GM23338 (cell line): Measurements from ENCODE around the gene ZCCHC14. TPM values are rescaled to one million over a fixed set of nuclear protein-coding genes. Genes with fewer than 3 reads are reported as not detected.

Experiments used
- ATAC-seq: fragments of 200-7000 bp; cut with Tn5 transposase; 3 replicates; pipeline ENCODE4 v1.9.1; 2020
- DNase-seq: peaks from one replicate; pipeline ENCODE4 v3.0.0-alpha.2; 2015; ENCODE audit warnings: low spot score
- H2AFZ ChIP-seq: fragments of 200-600 bp; sonication (generic); 2 replicates; pipeline ENCODE4 v1.8.0; 2016; ENCODE audit warnings: antibody characterized with exemption, mild to moderate bottlenecking, moderate library complexity
- H3F3A ChIP-seq: fragments of 200-600 bp; sonication (generic); replicated peaks from 2 replicates; pipeline ENCODE4 v1.8.0; 2017; ENCODE audit warnings: antibody characterized with exemption, mixed run types, low read depth
- H3K27ac ChIP-seq: fragments of 200-600 bp; sonication (generic); 2 replicates; pipeline ENCODE4 v1.6.1; 2016; ENCODE audit warnings: low read depth
- H3K27me3 ChIP-seq: fragments of 200-600 bp; sonication (generic); 2 replicates; pipeline ENCODE4 v1.8.0; 2016; ENCODE audit warnings: mild to moderate bottlenecking, mixed run types, moderate library complexity; ENCODE audit not compliant: insufficient read depth
- H3K36me3 ChIP-seq: fragments of 200-600 bp; sonication (generic); 2 replicates; pipeline ENCODE4 v1.8.0; 2016; ENCODE audit warnings: mild to moderate bottlenecking; ENCODE audit not compliant: insufficient read depth
- H3K4me1 ChIP-seq: fragments of 200-600 bp; sonication (generic); 2 replicates; pipeline ENCODE4 v1.8.0; 2016; ENCODE audit warnings: mild to moderate bottlenecking, moderate library complexity; ENCODE audit not compliant: insufficient read depth
- H3K4me2 ChIP-seq: fragments of 200-600 bp; sonication (generic); 2 replicates; pipeline ENCODE4 v1.7.1; 2017; ENCODE audit warnings: mixed run types
- H3K4me3 ChIP-seq: fragments of 200-600 bp; sonication (generic); 2 replicates; pipeline ENCODE4 v1.6.1; 2016; ENCODE audit warnings: mixed run types
- H3K79me2 ChIP-seq: fragments of 200-600 bp; sonication (generic); replicated peaks from 2 replicates; pipeline ENCODE4 v1.8.0; 2017; ENCODE audit warnings: mild to moderate bottlenecking; ENCODE audit not compliant: insufficient read depth
- H3K9me2 ChIP-seq: fragments of 200-600 bp; sonication (generic); 2 replicates; pipeline ENCODE4 v1.8.0; 2017; ENCODE audit not compliant: insufficient read depth
- H4K20me1 ChIP-seq: fragments of 200-600 bp; sonication (generic); replicated peaks from 2 replicates; pipeline ENCODE4 v1.8.0; 2017; ENCODE audit warnings: mild to moderate bottlenecking; ENCODE audit not compliant: insufficient read depth
- H3K27ac Mint-ChIP-seq: 2 replicates; pipeline ENCODE4 v1.8.0; 2020; ENCODE audit warnings: inconsistent platforms, mild to moderate bottlenecking, moderate library complexity, mixed read lengths
- H3K27me3 Mint-ChIP-seq: 3 replicates; pipeline ENCODE4 v1.8.0; 2022; ENCODE audit warnings: low read depth, mild to moderate bottlenecking, moderate library complexity, mixed read lengths, inconsistent platforms; ENCODE audit not compliant: insufficient read depth, poor library complexity
- H3K36me3 Mint-ChIP-seq: 3 replicates; pipeline ENCODE4 v1.8.0; 2021; ENCODE audit warnings: low read depth, mild to moderate bottlenecking, inconsistent platforms, moderate library complexity, mixed read lengths
- H3K4me1 Mint-ChIP-seq: 3 replicates; pipeline ENCODE4 v1.8.0; 2020; ENCODE audit warnings: mild to moderate bottlenecking, inconsistent platforms, mixed read lengths
- H3K4me3 Mint-ChIP-seq: 3 replicates; pipeline ENCODE4 v1.8.0; 2021; ENCODE audit warnings: moderate library complexity, mild to moderate bottlenecking, inconsistent platforms, mixed read lengths
- H3K9me3 Mint-ChIP-seq: 3 replicates; pipeline ENCODE4 v1.8.0; 2020; ENCODE audit warnings: moderate library complexity, mild to moderate bottlenecking, inconsistent platforms, mixed read lengths
- EZH2 ChIP-seq: fragments of 200-600 bp; sonication (generic); IDR thresholded peaks from one replicate; pipeline ENCODE4 v1.8.0; 2017; ENCODE audit warnings: antibody characterized with exemption, mild to moderate bottlenecking, low read depth; ENCODE audit not compliant: unreplicated experiment
- EZH2phosphoT487 ChIP-seq: fragments of 200-600 bp; sonication (generic); IDR thresholded peaks from one replicate; pipeline ENCODE4 v1.8.1; 2018; ENCODE audit warnings: antibody characterized with exemption; ENCODE audit not compliant: unreplicated experiment
- JUNB ChIP-seq: IDR thresholded peaks from one replicate; pipeline ENCODE4 v1.6.1; 2016; ENCODE audit warnings: antibody characterized with exemption; ENCODE audit not compliant: unreplicated experiment
- POLR2AphosphoS5 ChIP-seq: IDR thresholded peaks from 2 replicates; pipeline ENCODE4 v1.6.1; 2016; ENCODE audit warnings: antibody characterized with exemption, low read depth
- ZNF114 ChIP-seq: fragments of 250-450 bp; sonication (Bioruptor Pico); IDR thresholded peaks from 2 replicates; pipeline ENCODE4 v1.5.0; 2020; ENCODE audit warnings: mild to moderate bottlenecking, moderate library complexity
- ZNF331 ChIP-seq: fragments of 250-450 bp; sonication (Bioruptor Pico); IDR thresholded peaks from 2 replicates; pipeline ENCODE4 v1.5.0; 2020; ENCODE audit warnings: low read depth, mild to moderate bottlenecking, moderate library complexity
- ZNF462 ChIP-seq: fragments of 250-450 bp; sonication (Bioruptor Pico); IDR thresholded peaks from 2 replicates; pipeline ENCODE4 v1.5.0; 2020; ENCODE audit warnings: mild to moderate bottlenecking, moderate library complexity
- polyA plus RNA-seq: library from polyadenylated mRNA; unstranded; fragments of >200 nt; fragmentation: Nextera tagmentation; extraction: Ambion mirVana; gene quantifications from 2 replicates; pipeline ENCODE4 v1.2.1, GENCODE V29; 2016
- total RNA-seq: library from RNA; depleted of rRNA; stranded (reverse); fragments of >200 nt; shearing (Covaris generic); gene quantifications from 2 replicates; pipeline ENCODE4 v1.2.3, GENCODE V29; 2014

Gene ZCCHC14
- total and polyA plus RNA-seq, 2 experiments from 2014 or later: 6.8 to 22.4 TPM

DNA sequence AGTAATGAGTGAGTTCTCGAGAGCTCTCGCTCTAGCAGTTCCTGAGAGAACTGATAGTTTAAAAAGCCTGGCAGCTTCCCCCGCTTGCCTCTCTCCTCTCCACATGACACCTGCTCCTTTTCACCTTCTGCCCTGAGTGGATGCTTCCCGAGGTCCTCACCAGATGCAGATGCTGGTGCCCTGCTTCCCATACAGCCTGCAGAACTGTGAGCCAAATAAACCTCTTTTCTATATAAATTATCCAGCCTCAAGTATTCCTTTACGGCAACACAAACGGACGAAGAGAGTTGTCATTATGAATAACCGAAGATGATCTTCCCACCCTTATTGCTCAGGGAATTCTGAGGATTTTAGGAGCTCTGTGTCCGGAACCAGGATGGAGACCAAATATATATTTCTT lies 41.9 kb upstream of the ZCCHC14 start (continued):
- TF ChIP-seq ZNF462: no peak

DNA sequence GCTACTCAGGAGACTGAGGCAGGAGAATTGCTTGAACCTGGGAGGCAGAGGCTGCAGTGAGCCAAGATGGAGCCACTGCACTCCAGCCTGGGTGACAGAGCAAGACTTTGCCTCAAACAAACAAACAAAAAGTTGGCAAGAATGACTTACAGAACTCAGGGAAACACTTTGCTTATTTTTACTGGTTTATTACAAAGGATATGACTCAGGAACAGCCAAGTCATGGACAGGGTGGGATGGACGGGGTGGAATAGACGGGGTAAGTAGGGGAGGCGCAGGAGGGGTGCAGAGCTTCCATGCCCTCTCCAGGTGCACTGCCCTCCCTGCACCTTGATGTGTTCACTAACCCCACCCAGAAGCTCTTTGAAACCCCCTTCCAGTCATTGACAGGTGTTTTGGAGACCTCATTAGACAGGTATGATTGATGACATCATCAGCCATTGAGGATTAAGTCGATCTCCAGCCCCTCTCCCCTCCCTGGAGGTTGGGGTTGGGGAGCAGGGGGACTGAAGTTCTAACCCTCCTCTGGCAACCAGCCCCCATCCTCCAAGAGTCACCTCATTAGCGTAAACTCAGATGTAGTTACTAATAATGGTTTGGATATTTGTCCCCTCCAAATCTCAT lies 41.3 kb upstream of the ZCCHC14 start:
- Mint-ChIP-seq H3K9me3 (peaks cover 71% of the 10 kb centered on the region), H3K36me3 (peaks cover 22% of the 10 kb centered on the region), H3K4me1 (peaks cover 14% of the 10 kb centered on the region), H3K27ac (no peak overlapping the region), H3K27me3 (peaks cover 3% of the 10 kb centered on the region), H3K4me3 (no peak overlapping the region)
- Histone ChIP-seq H3K27ac (no peak overlapping the region), H3K36me3 (no peaks in the 10 kb centered on the region), H3F3A (no peaks in the 10 kb centered on the region), H3K4me3 (no peak overlapping the region), H4K20me1 (no peaks in the 10 kb centered on the region), H3K79me2 (no peaks in the 10 kb centered on the region), H3K27me3 (no peaks in the 10 kb centered on the region), H3K4me1 (0 out of 2 replicates have a peak, but pooled peaks cover 5% of the 10 kb centered on the region), H3K4me2 (no peak overlapping the region), H3K9me2 (no peaks in the 10 kb centered on the region), H2AFZ (no peak overlapping the region)
- no peak for TF ChIP-seq POLR2AphosphoS5
- no peak for TF ChIP-seq ZNF114 (CRISPR knock-in tag)
- TF ChIP-seq EZH2phosphoT487: no peak
- no peak for DNase-seq
- ATAC-seq: no peak

DNA sequence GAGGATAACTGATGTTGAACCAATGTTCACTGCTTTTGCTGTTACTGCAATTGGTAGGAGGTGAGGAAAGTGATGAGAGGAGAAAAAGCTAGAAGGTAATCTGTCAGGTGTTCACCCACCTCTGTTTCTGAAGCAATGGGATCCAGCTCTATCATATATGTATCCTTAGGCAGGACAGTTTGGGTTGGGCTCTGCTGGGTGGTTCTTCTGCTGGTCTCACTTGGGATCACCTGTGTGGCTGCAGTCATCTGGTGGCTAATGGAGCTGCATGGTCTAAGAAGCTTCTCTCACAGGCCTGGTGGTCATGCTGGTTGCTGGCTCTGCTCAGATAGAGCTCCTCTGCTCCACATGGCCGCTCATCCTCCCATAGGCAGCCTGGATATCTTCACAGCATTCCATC lies 40.2 kb upstream of the ZCCHC14 start:
- H4K20me1 ChIP-seq: no peaks in the 10 kb centered on the region
- no peak overlapping the region for H3K27ac ChIP-seq
- Mint-ChIP-seq H3K4me3 (no peak overlapping the region), H3K36me3 (peaks cover 22% of the 10 kb centered on the region), H3K9me3 (peaks cover 76% of the 10 kb centered on the region), H3K27ac (no peak overlapping the region), H3K27me3 (peaks cover 3% of the 10 kb centered on the region), H3K4me1 (peaks cover 14% of the 10 kb centered on the region)
- H3K4me1 ChIP-seq: 0 out of 2 replicates have a peak, but pooled peaks cover 5% of the 10 kb centered on the region
- TF ChIP-seq ZNF331 (CRISPR knock-in tag) (peak; percentile 95), EZH2 (no peak), JUNB (no peak)
- DNase-seq: no peak
- H3K4me3 ChIP-seq: no peak overlapping the region
- no peaks in the 10 kb centered on the region for H3K9me2 ChIP-seq
- no peaks in the 10 kb centered on the region for H3K27me3 ChIP-seq
- no peaks in the 10 kb centered on the region for H3F3A ChIP-seq
- no peaks in the 10 kb centered on the region for H3K36me3 ChIP-seq
- H2AFZ ChIP-seq: no peak overlapping the region
- H3K4me2 ChIP-seq: no peak overlapping the region
- no peaks in the 10 kb centered on the region for H3K79me2 ChIP-seq
- ATAC-seq: no peak
